Measurements from ENCODE around the gene MOV10. TPM values are rescaled to one million over a fixed set of nuclear protein-coding genes. Genes with fewer than 3 reads are reported as not detected.

The MOV10 gene
- polyA plus RNA-seq, 1 donor from 2014 or later = 1.4 TPM

DNA sequence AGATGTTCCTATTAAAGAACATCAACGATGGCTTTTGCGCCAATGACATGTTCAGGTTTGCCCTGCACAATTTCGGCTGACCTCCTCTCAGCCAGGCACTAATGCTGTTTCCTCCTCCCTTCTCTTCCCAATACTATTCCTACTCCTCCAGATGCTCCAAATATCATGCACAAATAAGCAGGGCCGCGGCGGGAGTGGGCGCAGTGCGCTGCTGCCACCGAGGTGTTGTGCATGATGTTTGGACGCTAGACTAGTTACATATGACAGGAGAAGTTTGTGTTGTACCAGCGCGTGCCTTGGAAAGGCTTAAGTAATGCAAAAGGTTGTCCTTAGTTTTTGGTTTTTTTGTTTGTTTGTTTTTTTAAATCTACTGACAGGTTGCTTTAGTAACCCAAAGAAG lies 73.9 kb downstream of the MOV10 start:
- no peaks in the 10 kb centered on the region for H4K20me1 ChIP-seq (ENCODE audit: insufficient read depth)
- no peak overlapping the region for H3K27ac ChIP-seq (ENCODE audit: low read length)
- no peaks in the 10 kb centered on the region for H3K36me3 ChIP-seq (ENCODE audit: insufficient read depth, low read length)
- no peak for TF ChIP-seq EZH2 (IDR thresholded peaks at IDR 0.05; ENCODE audit: borderline replicate concordance, insufficient read depth, low read length, poor library complexity, severe bottlenecking)
- no peak for TF ChIP-seq REST (IDR thresholded peaks at IDR 0.05; ENCODE audit: borderline replicate concordance)
- TF ChIP-seq SMC3 (conservative IDR thresholded peaks at IDR 0.05; ENCODE audit: poor library complexity) = no peak
- no peak for TF ChIP-seq TAF1 (IDR thresholded peaks at IDR 0.05; ENCODE audit: low read depth)
- no peak overlapping the region for H3K4me3 ChIP-seq (ENCODE audit: low read length)
- H3K27me3 ChIP-seq (ENCODE audit: insufficient read depth, low read depth, low read length) = peaks cover 15% of the 10 kb centered on the region
- H3K4me2 ChIP-seq (ENCODE audit: low read length) = no peak overlapping the region
- no peaks in the 10 kb centered on the region for H3K79me2 ChIP-seq (replicated peaks; ENCODE audit: insufficient read depth, low read length)
- no peaks in the 10 kb centered on the region for H3K9me3 ChIP-seq (ENCODE audit: low read length)
- no peak overlapping the region for H3K9ac ChIP-seq (ENCODE audit: low read length)
- no peaks in the 10 kb centered on the region for H3F3A ChIP-seq (ENCODE audit: insufficient read depth, low read length, poor library complexity, severe bottlenecking)
- H3K9me2 ChIP-seq (ENCODE audit: insufficient read depth, low read length) = no peaks in the 10 kb centered on the region
- H2AFZ ChIP-seq (ENCODE audit: low read depth, low read length) = no peak overlapping the region

Small RNA genes within 50 kb of the gene (small RNA-seq; reads per million reads assigned to genes)
- gene RNU7-70P = 0 reads per million in 3 experiments

Other genes starting within 250 kb of the MOV10 start
- 3.1 and 4.7 TPM in 2 replicates for gene WNT2B, start 165.7 kb upstream of the MOV10 start, polyA plus RNA-seq
- gene ST7L, start 55.5 kb upstream of the MOV10 start, polyA plus RNA-seq = 33.7 and 34.5 TPM in 2 replicates
- 79.0 and 82.2 TPM in 2 replicates for gene CAPZA1, start 54.8 kb upstream of the MOV10 start, polyA plus RNA-seq
- gene RHOC, start 32.5 kb downstream of the MOV10 start, polyA plus RNA-seq = 4.3 and 5.0 TPM in 2 replicates
- gene PPM1J, start 40.7 kb downstream of the MOV10 start, polyA plus RNA-seq = 0.16 and 1.7 TPM in 2 replicates